HEK293 (cell line): Measurements from ENCODE around the gene ZNF444.
A peak's percentile ranks its signal among the peaks of the same experiment; 100 is the strongest.

Source experiments
- CTCF ChIA-PET: fragments of 350-600 bp; formaldehyde crosslinking; extraction: SDS; loops from one replicate; lab custom pipeline; 2021; ENCODE audit warnings: antibody characterized with exemption; lab: Yijun Ruan, JAX
- POLR2A ChIA-PET: fragments of 300-600 bp; formaldehyde crosslinking; extraction: SDS; loops from one replicate; lab custom pipeline; 2020; ENCODE audit warnings: antibody characterized with exemption, inconsistent platforms; lab: Yijun Ruan, JAX
- H3K27ac ChIP-seq: fragments of 200-500 bp; sonication (Bioruptor generic); 2 replicates; pipeline ENCODE4 v1.5.1; 2014; ENCODE audit warnings: low read depth, low read length, control low read depth, inconsistent platforms; ENCODE audit errors: extremely low read depth
- H3K36me3 ChIP-seq, 2 experiments: fragments of 200-500 bp in 1 of 2; sonication (Bioruptor generic) in 1 of 2; 1 replicate in 1 of 2; 2 replicates in 1 of 2; pipeline ENCODE4 v1.5.1; 2014 to 2017; ENCODE audit warnings: inconsistent platforms in 2 of 2, low read length in 2 of 2; ENCODE audit not compliant: control insufficient read depth in 2 of 2, insufficient read depth in 1 of 2
- H3K4me1 ChIP-seq: fragments of 200-500 bp; sonication (Bioruptor generic); 2 replicates; pipeline ENCODE4 v1.5.1; 2014; ENCODE audit warnings: mild to moderate bottlenecking, low read length, inconsistent platforms; ENCODE audit not compliant: control insufficient read depth, insufficient read depth
- H3K4me3 ChIP-seq: 2 replicates; pipeline ENCODE4 v1.5.1; 2011; ENCODE audit warnings: low read depth, mild to moderate bottlenecking, control low read depth, low read length, moderate library complexity
- H3K9me3 ChIP-seq: fragments of 200-500 bp; sonication (Bioruptor generic); 2 replicates; pipeline ENCODE4 v1.5.1; 2014; ENCODE audit warnings: low read depth, low read length, inconsistent platforms; ENCODE audit not compliant: control insufficient read depth, insufficient read depth
- BCL11A ChIP-seq: fragments of 450-650 bp; formaldehyde crosslinking; IDR thresholded peaks from 2 replicates; pipeline ENCODE4 v1.5.1; 2016; ENCODE audit warnings: low read depth, missing biosample characterization, missing genetic modification characterization
- BCL6B ChIP-seq: fragments of 450-650 bp; formaldehyde crosslinking; IDR thresholded peaks from 2 replicates; pipeline ENCODE4 v1.5.1; 2017; ENCODE audit warnings: missing biosample characterization, missing genetic modification characterization
- EGR2 ChIP-seq: fragments of 450-650 bp; formaldehyde crosslinking; IDR thresholded peaks from 2 replicates; pipeline ENCODE4 v1.5.1; 2016; ENCODE audit warnings: low read depth, missing biosample characterization, missing genetic modification characterization
- HOXD13 ChIP-seq: sonication (generic); formaldehyde crosslinking; IDR thresholded peaks from 2 replicates; pipeline ENCODE4 v1.8.0; 2022; ENCODE audit warnings: missing genetic modification reagents, borderline replicate concordance
- KLF8 ChIP-seq: fragments of 450-650 bp; formaldehyde crosslinking; IDR thresholded peaks from 2 replicates; pipeline ENCODE4 v1.5.1; 2016; ENCODE audit warnings: missing biosample characterization, missing genetic modification characterization
- WT1 ChIP-seq: fragments of 450-650 bp; formaldehyde crosslinking; IDR thresholded peaks from 2 replicates; pipeline ENCODE4 v1.5.1; 2016; ENCODE audit warnings: missing biosample characterization, missing genetic modification characterization
- ZNF133 ChIP-seq: fragments of 450-650 bp; formaldehyde crosslinking; IDR thresholded peaks from 2 replicates; pipeline ENCODE4 v1.5.1; 2016; ENCODE audit warnings: missing biosample characterization, missing genetic modification characterization
- ZNF221 ChIP-seq: fragments of 450-650 bp; formaldehyde crosslinking; IDR thresholded peaks from 2 replicates; pipeline ENCODE4 v1.5.1; 2017; ENCODE audit warnings: missing biosample characterization, missing genetic modification characterization, borderline replicate concordance
- ZNF610 ChIP-seq: fragments of 450-650 bp; formaldehyde crosslinking; IDR thresholded peaks from 2 replicates; pipeline ENCODE4 v1.5.1; 2016; ENCODE audit warnings: missing biosample characterization, missing genetic modification characterization, borderline replicate concordance
- ZNF626 ChIP-seq: fragments of 450-650 bp; sonication (Bioruptor Pico); formaldehyde crosslinking; IDR thresholded peaks from 2 replicates; pipeline ENCODE4 v1.5.1; 2018; ENCODE audit warnings: missing biosample characterization, missing genetic modification characterization, inconsistent platforms
- ZSCAN18 ChIP-seq: fragments of 450-650 bp; formaldehyde crosslinking; IDR thresholded peaks from 2 replicates; pipeline ENCODE4 v1.5.1; 2016; ENCODE audit warnings: missing biosample characterization, missing genetic modification characterization
- TF ChIP-seq, protein P1 (sequence below): fragments of 450-650 bp; formaldehyde crosslinking; IDR thresholded peaks from 2 replicates; pipeline ENCODE4 v1.5.1; 2016; ENCODE audit warnings: missing biosample characterization, missing genetic modification characterization, borderline replicate concordance

The ZNF444 gene

GRCh38 chr19:56099638-56100539 lies 41.2 kb upstream of the ZNF444 start:
- Histone ChIP-seq H3K4me1 (no peaks in the 10 kb centered on the region), H3K27ac (no peak overlapping the region), H3K4me3 (no peak overlapping the region), H3K36me3 (peaks cover 4 to 57% of the 10 kb centered on the region in 2 experiments; a peak in 2 of 3 replicates), H3K9me3 (no peaks in the 10 kb centered on the region)
- POLR2A ChIA-PET = no interaction called here
- no peak for TF ChIP-seq ZSCAN18 (tag by site-specific recombination)
- no peak for TF ChIP-seq ZNF610 (tag by site-specific recombination)
- TF ChIP-seq HOXD13 (CRISPR knock-in tag) = 0 out of 2 replicates have a peak, but pooled peaks have one; percentile 51
- TF ChIP-seq ZNF133 (tag by site-specific recombination) = no peak
- TF ChIP-seq EGR2 (tag by site-specific recombination) = no peak
- no peak for TF ChIP-seq KLF8
- CTCF ChIA-PET = no interaction called here

- no peak overlapping the region for H3K27ac ChIP-seq
- H3K4me1 ChIP-seq = peaks cover 9% of the 10 kb centered on the region
- H3K9me3 ChIP-seq = no peaks in the 10 kb centered on the region
- TF ChIP-seq BCL6B (tag by site-specific recombination) (no peak), BCL11A (tag by site-specific recombination) (no peak), WT1 (tag by site-specific recombination) (no peak), ZNF626 (no peak), ZNF221 (tag by site-specific recombination) (no peak)
- TF ChIP-seq, protein P1, sequence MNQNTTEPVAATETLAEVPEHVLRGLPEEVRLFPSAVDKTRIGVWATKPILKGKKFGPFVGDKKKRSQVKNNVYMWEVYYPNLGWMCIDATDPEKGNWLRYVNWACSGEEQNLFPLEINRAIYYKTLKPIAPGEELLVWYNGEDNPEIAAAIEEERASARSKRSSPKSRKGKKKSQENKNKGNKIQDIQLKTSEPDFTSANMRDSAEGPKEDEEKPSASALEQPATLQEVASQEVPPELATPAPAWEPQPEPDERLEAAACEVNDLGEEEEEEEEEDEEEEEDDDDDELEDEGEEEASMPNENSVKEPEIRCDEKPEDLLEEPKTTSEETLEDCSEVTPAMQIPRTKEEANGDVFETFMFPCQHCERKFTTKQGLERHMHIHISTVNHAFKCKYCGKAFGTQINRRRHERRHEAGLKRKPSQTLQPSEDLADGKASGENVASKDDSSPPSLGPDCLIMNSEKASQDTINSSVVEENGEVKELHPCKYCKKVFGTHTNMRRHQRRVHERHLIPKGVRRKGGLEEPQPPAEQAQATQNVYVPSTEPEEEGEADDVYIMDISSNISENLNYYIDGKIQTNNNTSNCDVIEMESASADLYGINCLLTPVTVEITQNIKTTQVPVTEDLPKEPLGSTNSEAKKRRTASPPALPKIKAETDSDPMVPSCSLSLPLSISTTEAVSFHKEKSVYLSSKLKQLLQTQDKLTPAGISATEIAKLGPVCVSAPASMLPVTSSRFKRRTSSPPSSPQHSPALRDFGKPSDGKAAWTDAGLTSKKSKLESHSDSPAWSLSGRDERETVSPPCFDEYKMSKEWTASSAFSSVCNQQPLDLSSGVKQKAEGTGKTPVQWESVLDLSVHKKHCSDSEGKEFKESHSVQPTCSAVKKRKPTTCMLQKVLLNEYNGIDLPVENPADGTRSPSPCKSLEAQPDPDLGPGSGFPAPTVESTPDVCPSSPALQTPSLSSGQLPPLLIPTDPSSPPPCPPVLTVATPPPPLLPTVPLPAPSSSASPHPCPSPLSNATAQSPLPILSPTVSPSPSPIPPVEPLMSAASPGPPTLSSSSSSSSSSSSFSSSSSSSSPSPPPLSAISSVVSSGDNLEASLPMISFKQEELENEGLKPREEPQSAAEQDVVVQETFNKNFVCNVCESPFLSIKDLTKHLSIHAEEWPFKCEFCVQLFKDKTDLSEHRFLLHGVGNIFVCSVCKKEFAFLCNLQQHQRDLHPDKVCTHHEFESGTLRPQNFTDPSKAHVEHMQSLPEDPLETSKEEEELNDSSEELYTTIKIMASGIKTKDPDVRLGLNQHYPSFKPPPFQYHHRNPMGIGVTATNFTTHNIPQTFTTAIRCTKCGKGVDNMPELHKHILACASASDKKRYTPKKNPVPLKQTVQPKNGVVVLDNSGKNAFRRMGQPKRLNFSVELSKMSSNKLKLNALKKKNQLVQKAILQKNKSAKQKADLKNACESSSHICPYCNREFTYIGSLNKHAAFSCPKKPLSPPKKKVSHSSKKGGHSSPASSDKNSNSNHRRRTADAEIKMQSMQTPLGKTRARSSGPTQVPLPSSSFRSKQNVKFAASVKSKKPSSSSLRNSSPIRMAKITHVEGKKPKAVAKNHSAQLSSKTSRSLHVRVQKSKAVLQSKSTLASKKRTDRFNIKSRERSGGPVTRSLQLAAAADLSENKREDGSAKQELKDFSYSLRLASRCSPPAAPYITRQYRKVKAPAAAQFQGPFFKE (tag by site-specific recombination) = no peak
- ChIA-PET POLR2A (no interaction called here), CTCF (interaction anchor here (0.7 to 1.9 kb wide), 3 partner anchors 20 to 1664 kb away, joined by 4 to 5 read pairs (median 5); no protein-coding TSS in a partner anchor)
- peaks cover under 1 to 50% of the 10 kb centered on the region in 2 experiments; a peak in 2 of 3 replicates for H3K36me3 ChIP-seq
- no peak overlapping the region for H3K4me3 ChIP-seq
Observed at GRCh38 chr19:56101095-56101494, 40.0 kb upstream of the ZNF444 start.
